GM18907 (cell line): Measurements from ENCODE around the gene RS1.
A peak's percentile ranks its signal among the peaks of the same experiment; 100 is the strongest.

Experiments used
- ATAC-seq: cut with Tn5 transposase; IDR thresholded peaks from one replicate; pipeline ENCODE4 v1.9.1; 2021; ENCODE audit warnings: mild to moderate bottlenecking, moderate library complexity; ENCODE audit not compliant: unreplicated experiment

Gene RS1

DNA sequence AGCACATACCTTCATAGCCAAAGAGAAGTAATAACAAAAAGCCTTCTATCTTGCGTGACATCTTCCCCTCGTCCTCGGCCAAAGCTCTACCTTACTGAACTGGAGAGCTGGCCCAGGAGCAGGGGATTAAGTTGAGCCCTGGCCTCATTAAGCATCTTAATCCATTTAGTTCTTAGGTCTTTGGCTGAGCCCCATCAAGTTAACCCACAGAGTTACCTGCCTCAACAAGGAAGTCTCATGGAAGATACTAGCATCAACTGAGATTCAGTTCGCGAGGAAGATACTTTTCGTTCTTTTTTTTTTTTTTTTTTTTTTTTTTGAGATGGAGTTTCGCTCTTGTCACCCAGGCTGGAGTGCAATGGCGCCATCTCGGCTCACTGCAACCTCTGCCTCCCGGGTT lies at the start of gene RS1:
RS1 (minus strand) TSS at position 101 of the 400 bp plus-strand sequence; CDS start at position 61, 40 bp downstream.
- no peak for ATAC-seq

DNA sequence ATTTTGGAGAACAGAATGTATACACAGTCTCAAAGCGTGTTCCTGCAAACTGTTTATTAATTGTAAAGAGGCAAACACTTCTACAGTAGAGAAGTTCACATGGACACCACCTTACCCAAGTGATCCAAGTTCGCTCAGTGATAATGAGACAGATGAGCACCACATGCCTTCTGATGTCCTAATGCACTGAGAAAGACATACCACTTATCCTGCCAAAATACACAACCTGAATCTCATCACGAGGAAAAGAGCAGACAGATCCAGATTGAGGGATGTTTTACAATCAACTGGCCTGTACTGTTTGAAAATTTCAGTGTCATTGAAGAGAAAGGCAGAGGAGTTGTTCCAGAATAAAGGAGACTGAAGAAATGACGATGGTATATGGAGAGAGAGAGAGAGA lies 47.9 kb upstream of the RS1 start:
- ATAC-seq = no peak

DNA sequence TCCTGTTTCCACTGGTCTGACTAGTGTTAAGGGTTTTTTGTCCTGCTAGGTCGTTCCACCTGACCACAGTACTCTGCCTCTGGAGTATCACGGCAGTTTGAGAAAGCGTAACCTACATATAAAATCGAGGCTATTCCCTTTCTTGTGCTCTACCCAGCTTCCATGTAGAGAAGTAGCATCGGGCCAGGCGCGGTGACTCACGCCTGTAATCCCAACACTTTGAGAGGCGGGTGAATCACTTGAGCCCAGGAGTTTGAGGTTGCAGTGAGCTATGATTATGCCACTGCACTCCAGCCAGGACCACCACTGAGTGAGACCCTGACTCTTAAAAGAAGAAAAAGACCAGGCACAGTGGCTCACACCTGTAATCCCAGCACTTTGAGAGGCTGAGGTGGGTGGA lies 43.0 kb upstream of the RS1 start:
- ATAC-seq = no peak

DNA sequence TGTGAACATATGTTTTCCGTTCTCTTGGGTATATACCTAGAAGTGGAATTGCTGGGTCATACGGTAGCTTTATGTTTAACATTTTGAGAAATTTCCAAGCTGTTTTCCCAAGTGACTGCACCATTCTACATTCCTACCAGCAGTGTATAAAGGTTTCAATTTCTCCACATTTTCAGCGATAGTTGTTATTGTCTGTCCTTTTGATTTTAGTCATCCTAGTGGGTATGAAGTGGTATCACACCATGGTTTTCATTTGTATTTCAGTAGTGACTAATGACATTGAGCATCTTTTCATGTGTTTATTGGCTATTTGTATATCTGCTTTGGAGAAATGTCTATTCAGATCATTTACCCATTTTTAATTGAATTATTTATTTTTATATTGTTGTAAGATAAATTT lies 37.9 kb upstream of the RS1 start:
- ATAC-seq = no peak

DNA sequence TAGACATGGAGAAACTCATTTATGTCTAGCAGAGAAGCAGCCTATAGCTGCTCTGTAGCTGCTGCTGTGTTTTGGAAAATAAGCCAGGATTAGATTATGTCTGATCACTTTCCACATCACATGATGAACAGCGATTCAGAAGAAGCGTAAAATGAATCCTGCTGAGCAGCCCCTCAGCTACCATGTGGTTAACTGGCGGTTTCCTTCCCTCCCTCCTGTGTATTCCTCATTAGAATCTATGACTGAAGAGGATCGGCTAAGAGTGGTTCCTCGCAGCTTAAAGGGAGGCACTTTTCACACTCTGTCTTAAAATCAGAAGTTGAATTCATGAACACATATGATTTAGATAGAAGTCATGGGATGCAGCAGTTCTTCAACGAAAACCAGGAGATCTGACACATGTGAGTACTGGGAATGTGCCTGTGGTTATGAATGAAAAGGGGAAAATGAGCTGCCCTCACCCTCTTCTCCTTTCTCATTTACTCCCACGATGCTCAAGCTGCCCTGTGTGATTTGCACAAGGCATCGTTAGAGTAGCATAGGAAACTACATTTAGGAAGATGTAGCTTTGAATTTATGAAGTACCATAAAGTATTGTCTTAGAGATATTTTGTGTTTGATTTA lies 35.6 kb upstream of the RS1 start, which contains the start of gene PPEF1:
PPEF1 (plus strand) TSS at position 220 of the 624 bp plus-strand sequence; CDS start at position 356, 136 bp downstream.
- ATAC-seq = no peak

DNA sequence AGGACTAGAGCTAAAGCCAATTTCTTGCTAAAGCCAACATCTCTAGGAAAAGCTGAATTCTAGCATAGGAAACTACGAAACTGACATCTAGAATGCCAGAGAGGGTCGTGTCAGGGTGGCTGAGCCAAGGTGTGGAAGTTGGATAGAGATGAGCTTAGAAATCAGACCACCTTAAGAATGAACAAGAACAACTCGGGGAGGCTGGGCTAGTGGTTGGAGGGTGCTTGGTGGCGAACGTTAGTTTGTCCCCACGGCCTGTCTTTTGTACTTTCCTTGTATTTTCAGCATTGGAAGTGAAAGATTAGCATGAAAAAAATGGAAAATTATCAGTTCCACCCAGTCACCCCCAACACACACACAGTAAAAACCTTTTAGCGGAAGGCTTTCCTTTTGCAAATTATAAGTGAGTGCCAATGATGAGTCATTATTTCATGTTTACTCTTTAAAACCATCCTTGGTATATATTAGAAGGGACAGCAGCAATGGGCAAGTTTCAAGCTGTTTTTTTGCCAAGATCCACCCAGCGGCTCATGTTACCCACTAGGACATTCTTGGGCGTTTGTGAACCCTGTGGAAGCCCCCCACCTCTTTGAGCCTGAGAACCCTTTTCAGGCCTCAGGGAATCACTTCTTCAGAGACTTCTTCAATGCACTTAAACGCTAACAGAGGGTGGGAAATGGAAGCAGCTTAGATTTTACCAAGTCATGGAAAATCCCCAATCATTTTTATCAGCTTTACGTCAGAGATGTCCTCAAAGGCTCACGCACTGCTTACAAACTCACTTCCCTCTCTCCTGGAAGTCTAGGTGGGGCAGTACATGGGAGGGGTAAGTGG lies 30.7 kb upstream of the RS1 start:
- ATAC-seq = no peak

DNA sequence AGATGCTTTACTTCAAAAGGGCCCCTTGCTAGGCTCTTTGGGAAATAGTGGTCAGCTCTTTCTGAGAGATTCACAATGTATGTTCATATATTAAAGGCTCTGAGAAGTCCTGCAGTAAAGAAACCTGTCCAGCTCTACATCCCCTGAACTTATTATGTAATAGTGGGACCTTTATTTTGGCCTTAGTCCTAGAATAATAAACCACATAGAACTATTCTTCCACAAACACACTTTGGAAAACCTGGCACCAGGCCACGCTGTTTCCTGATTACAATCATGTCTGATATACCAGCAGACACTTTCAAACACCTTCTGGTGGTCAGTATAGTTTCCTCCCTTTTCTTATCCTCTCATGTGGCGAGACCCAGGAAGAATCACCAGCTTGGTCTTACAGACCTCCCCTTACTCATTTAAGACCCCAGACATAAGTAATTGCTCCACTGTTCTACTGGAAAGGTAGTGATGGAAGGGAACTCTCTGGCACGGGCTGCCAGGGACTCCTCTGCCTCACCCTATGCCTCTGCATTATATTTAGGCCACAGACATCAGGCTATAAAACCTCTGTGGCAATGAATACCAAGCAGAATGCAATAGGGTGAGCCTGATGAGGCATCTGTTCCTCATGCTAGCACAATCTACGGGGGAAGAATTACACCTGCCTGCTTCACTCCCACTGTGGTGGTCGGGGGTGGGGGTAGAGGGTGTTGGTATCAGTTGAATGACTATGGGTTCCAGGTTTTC lies 29.9 kb upstream of the RS1 start:
- ATAC-seq = no peak

DNA sequence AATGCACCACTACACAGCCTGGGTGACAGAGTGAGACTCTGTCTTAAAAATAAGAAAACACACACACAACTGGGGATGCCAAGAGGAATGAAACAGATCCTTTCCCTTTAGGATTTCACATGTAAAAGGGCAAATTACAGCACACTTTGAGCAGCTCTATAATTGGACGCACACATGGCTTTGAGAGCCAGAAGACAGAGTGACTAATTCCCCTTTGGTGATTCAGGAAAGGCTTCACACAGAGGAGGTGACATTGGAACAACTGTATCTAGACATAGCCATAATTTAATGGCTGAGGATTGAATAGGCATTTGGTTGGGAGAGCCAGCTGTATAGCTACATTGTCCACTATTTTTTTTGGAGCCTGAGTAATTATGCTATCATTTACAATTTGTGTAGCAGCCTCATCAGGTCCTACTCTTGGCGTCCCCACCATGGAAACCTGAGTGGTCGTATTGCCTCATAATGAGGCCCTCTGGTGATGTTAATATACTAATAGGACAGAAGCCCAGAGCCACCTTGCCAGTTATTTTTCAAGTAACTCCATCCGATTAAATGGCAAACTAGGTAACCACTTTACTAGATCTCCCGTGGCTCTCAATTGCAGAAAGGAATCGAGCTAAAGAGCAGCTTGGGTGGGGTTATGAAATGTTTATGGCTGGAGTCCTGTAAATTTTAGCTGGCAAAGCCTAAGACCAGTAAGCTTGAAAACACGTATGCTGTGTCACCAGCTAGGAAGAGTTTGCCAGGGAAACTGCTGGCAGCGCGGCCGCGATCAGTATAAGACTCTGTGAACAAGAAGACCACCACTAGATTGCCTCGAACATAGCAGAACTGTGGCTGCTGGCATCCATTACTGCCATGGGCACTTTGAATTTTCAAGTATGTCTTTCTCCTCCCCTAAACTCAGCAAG lies 27.1 kb upstream of the RS1 start:
- no peak for ATAC-seq

DNA sequence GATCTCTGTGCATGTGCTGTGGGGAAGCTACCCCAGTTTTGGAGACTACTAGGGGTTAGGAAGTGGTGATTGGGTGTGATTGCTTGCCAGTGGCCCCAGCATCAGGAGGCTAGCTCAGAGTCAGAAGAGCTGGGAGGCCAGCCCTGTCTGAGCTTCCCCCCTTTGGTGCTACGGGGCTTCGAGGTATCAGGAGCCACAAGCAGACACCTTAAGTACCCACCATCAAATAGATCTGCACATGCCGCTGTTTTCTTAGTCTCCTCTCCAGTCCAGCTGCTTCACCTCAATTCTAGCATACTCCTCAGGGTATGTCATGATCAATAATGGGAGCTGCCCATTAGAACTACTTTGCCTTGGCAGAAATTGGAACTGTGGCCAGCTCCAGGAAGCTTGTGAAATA lies 24.7 kb upstream of the RS1 start:
- no peak for ATAC-seq

DNA sequence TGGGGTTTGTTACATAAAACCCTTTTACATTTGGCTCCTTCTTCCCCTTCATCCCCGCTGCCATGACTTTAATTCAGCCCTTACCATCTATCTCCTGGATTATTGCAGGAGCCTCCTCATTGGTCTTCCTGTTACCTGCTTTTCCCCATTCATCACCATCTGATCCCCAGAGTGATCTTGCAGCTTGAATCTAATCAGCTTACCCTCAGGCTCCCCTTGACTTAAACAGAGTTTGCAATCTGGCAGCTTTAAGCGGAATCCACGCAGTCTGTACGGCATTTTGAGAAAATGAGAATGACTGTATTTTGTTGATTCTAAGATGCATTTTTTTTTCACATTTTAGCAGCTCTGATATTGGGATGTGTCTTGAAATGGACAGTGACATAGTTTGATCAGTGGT lies 20.6 kb upstream of the RS1 start:
- ATAC-seq = no peak

DNA sequence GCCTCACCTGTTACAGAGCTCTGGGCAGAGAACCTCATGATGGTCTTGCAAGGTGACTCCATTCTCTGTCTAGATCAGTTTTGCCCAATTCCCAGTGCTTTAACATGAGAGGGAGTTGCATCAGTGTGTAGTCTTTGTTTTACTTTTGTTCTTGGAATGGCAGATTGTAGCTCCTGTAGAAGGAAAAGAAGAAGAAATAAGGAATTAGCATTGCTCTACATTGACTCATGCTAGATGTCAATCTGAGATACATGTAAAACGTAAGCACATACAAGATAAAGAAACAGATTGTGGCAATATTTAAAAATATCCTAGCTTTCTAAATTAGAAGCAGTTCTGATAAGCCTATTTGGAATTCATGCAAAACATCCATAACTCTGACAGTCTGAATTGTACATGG lies 19.5 kb upstream of the RS1 start:
- ATAC-seq = no peak

DNA sequence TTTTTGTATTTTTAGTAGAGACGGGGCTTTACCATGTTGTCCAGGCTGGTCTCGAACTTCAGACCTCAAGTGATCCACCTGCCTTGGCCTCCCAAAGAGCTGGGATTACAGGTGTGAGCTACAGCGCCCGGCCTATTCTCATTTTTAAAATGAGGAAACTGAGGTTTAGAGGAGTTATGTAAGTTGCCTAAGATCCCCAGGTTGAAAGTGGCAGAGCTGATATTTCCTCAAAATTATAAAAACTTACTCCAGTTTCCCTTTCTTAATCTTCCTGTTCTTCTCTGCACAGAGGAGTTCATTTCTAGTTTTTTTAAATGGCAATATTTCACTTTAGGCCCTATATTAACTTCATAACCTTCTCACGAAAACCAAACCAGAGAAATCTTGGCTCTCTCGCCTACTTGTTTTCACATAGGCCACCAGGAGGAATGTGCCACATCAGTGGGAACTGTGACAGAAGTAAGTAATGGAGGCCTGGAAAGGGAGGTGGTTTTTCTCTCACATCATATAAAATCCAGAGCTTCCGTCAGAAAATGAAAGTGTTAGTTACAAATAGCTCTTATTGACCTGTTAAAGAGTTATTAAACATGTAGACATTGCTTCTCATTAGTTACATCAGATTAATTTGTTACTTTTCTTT lies 16.1 kb upstream of the RS1 start:
- ATAC-seq = no peak

DNA sequence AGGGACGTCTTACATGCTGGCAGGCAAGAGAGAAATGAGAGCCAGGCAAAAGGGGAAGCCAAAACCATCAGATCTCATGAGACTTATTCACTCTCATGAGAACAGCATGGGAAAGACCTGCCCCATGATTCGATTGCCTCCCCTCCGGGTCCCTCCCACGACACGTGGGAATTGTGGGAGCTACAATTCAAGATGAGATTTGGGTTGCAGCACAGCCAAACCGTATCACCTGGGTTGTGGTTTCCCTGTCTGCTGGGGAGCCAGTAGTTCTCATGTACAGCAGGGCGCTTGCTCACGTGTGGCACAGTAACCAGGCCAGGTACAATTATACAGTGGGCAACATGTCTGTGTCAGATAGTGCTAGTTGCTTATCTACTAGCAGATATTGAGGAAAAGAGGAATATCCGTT lies 11.1 kb upstream of the RS1 start:
- no peak for ATAC-seq

DNA sequence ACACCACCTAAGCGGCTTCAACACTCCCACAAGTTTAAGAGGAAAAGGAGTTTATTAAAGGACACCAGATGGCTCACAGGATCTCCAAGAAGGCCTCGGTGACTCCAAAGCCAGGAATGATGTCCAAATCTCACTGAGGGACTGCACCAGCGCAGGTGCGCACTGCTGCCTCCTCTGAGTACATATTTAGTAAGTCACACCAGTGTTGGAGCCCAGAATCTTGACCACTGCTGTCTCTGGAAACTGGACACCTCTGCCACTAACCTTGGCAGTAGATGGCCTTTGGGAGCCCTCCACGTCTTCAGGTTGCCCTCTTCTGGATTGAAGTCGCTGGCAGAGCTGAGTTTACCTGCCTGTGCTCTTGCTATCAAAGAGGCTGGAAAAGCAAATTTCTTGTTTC lies 10.1 kb upstream of the RS1 start:
- no peak for ATAC-seq

DNA sequence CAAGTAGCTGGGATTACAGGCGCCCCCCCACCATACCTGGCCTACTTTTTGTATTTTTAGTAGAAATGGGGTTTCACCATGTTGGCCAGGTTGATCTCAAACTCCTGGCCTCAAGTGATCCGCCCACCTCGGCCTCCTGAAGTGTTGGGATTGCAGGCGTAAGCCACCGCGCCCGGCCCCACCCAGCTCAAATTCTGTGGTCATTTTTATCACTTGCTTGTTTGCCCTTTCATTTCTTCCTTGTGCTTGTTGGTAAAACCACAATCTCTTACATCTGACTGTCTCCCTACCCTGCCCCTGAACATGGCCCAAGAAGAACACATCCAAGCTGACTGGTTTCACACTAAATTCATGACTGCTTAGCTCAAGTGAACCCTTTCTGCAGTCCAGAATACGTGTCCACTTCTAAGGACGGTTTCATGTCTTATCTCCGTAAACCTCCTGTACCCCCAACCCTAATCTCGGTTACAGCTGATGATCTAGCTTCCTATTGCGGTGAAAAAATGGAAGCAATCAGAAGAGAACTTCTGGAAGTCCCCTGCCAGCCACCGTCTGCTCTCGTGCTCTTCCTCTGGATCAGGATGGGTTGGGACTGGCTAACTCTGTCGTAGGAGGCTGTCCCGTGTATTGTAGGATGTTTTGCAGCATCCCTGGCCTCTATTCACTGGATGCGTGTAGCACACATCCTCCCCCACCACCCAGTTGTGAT lies 5.4 kb upstream of the RS1 start:
- ATAC-seq = no peak

DNA sequence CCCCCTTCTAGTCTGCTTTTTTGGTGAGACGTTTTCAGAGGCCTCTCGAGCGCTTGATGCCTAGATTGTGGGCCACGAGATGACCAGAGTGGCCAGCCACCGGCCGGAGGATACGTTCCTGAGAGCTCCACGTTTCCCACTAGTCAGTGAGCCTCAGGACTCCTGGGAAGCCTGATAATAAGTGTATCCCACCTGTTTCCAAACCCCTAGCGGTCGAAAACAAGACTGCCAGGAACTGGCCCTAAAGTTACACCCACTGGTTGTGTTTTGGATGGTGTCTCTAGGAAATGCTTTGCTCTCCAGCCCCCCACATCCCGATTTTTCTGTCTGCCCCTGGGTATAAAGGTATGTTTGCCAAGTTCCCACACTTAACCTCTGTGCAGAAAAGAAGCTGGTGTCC lies 4.6 kb upstream of the RS1 start:
- no peak for ATAC-seq

DNA sequence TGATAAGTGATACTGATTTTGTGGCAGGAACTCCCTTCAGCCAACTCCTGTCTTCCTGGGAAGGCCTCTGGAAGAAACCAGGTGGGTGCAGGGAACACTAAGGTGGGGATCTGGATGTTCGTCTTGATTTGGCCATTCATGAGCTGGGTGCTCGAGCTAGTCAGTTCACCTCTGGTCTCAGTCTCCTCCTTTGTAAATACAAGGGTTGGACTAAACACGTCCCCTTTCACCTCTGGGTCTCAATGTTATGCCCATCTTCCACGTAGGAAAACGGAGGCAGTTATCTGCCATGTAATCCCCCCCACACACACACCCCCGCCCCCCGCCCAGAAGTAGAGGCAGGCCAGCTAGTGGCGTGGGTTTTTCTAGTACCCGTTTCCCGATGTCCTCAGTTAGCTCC lies 4.1 kb upstream of the RS1 start:
- ATAC-seq = no peak

DNA sequence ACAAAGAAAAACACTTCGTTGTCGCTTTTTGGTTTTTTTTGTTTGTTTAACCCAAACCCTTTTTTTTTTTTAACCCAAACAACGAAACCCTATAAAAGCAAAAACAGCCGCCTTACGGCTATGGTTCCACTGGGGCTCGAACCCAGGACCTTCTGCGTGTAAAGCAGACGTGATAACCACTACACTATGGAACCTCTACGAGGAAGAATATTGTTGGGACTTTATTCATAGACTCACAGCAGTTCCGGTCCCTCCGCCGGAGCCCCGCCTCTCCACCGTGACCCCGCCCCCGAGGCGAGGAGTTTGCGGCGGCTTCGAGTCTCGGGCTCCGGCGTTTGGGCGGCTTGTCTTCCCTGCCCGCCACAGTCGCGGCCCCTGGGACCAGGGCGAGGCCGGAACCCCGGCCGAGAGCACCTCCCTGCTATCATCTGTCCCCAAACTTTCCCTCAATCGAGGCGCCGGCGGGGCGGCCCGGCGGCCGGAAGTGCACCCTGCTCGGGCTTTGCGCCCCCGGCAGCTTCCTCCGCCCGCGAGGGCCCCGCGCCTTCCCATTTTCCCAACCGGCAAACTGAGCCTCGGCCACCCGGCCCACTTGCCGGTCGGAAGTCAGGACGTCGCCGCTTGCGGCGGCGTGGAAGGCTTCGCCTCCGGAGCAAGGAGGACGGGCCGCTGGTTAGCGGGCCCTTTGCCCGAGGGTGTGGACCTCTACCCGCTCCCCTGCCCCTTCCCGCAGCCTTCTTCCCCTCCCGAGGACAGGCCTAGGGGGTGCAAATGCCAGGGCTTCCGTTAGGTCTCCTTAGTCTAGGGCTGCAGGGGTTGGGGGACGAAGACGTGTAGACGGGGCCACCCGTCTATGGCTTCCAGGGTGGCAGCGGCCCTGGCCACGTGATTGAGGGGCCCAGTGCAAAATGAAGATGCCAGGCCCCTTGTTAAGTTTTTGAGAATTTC lies 3.2 kb upstream of the RS1 start:
- peak; percentile 77 for ATAC-seq

DNA sequence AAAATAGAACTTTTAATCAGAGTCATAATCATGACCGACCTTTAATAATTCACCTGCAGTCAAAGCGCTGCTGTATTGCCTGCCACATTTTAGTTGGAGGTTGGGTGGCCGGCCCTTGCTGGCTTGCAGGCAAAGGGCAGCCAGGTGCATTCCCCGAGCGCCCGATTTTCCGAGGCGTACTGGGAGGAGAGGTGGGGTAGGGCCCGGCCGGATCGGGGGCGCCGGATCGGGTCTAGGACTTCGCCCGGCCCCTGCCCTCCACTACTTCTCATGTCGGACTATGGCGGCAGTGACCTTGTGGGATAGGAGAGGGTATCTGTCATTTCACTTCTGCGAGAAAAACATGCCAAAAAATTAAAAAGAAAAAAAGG lies 2.5 kb upstream of the RS1 start:
- ATAC-seq = peak; percentile 54
